ENCODE data around the gene PPARD. TPM values are rescaled to one million over a fixed set of nuclear protein-coding genes. Genes with fewer than 3 reads are reported as not detected.
A peak's percentile ranks its signal among the peaks of the same experiment; 100 is the strongest.

The PPARD gene
- total and polyA plus RNA-seq, 12 donors: 6.0 to 39.8 (median 21.6) TPM

DNA sequence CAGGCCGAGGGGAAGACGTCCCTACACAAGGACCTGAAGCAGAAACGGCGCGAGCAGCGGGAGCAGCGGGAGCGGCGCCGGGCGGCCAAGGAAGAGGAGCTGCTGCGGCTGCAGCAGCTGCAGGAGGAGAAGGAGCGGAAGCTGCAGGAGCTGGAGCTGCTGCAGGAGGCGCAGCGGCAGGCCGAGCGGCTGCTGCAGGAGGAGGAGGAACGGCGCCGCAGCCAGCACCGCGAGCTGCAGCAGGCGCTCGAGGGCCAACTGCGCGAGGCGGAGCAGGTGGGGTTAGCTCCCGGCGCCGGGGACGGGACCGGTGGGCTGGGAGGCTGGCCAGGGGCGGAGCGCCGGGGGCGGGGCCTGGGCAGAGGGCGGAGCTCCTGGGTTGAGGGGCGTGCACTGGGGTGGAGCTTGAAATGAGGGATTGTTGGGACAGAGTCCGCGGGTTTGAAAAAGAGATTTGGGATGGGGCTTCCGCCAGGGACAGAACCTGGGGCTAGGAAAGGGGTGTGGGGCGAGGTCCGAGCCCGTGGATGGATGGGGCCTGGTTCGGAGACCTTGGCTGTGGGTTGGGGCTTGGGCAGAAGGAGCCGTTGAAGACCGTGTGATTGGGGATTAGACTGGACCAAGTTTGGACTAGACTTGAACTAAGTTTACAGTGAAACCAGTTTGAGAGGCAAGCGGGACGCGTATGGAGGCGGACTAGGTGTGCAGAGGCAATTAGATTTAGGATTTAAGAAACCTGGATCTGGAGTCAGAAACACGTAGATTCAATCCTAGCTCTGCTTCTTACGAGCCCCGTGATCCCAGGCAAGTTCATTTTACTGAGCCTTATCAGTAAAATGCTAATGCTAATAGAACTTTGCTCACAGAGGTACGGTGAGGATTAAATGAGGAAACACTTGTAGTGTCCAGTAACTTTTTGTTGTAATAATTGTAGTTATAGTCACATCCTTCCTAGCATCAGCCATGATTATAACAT, 23.9 kb upstream of the PPARD start:
- TF ChIP-seq POLR2A (IDR thresholded peaks at IDR 0.05): no peak
- TF ChIP-seq, protein P1, sequence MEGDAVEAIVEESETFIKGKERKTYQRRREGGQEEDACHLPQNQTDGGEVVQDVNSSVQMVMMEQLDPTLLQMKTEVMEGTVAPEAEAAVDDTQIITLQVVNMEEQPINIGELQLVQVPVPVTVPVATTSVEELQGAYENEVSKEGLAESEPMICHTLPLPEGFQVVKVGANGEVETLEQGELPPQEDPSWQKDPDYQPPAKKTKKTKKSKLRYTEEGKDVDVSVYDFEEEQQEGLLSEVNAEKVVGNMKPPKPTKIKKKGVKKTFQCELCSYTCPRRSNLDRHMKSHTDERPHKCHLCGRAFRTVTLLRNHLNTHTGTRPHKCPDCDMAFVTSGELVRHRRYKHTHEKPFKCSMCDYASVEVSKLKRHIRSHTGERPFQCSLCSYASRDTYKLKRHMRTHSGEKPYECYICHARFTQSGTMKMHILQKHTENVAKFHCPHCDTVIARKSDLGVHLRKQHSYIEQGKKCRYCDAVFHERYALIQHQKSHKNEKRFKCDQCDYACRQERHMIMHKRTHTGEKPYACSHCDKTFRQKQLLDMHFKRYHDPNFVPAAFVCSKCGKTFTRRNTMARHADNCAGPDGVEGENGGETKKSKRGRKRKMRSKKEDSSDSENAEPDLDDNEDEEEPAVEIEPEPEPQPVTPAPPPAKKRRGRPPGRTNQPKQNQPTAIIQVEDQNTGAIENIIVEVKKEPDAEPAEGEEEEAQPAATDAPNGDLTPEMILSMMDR (IDR thresholded peaks at IDR 0.05): peak in 1 of 6 experiments; percentile 3
- Histone ChIP-seq H3K4me3 (peak overlapping the region in 2 of 4 donors; percentile 35 to 56), H3K27ac (peak overlapping the region in 2 of 5 donors; percentile 10 to 15), H3K9me3 (replicated peaks in 1 of 3) (no peaks in the 10 kb centered on the region), H3K27me3 (no peaks in the 10 kb centered on the region), H3K4me1 (replicated peaks in 1 of 2) (peaks cover 5 to 10% of the 10 kb centered on the region in 2 donors), H3K36me3 (replicated peaks in 1 of 2) (no peaks in the 10 kb centered on the region)
- intact Hi-C loops (cut with DNase I): no loop called here
- 20 to 43% (median 32%) methylated on average over 38 to 55 of the region's 55 CpGs for WGBS, 4 donors
- DNase-seq: peak; percentile 79 to 89 (median 82)

DNA sequence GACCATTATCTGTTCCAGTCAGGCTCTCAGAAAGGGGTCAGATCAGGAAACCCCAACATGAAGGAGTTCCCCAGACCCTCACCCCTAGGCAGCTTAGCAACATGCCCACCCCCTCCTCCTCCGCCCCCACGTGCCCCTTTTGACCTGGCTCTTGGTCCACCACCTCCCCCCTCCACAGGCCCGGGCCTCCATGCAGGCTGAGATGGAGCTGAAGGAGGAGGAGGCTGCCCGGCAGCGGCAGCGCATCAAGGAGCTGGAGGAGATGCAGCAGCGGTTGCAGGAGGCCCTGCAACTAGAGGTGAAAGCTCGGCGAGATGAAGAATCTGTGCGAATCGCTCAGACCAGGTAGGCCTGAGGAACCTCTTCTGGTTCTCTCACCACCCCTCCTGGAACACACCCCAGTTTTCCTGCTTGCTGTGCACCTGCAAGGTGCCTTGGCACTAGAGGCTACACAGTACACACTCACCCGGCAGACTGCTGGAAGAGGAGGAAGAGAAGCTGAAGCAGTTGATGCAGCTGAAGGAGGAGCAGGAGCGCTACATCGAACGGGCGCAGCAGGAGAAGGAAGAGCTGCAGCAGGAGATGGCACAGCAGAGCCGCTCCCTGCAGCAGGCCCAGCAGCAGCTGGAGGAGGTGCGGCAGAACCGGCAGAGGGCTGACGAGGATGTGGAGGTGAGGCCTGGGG, 22.9 kb upstream of the PPARD start:
- intact Hi-C loops (cut with DNase I): no loop called here
- peaks cover 5 to 10% of the 10 kb centered on the region in 2 donors for H3K4me1 ChIP-seq (replicated peaks in 1 of 2)
- no peaks in the 10 kb centered on the region for H3K36me3 ChIP-seq (replicated peaks in 1 of 2)
- WGBS, 4 donors: 93 to 97% (median 94%) methylated on average over 9 to 20 of the region's 20 CpGs
- no peak for TF ChIP-seq POLR2A (IDR thresholded peaks at IDR 0.05)
- TF ChIP-seq, protein P1 (IDR thresholded peaks at IDR 0.05): no peak
- H3K27ac ChIP-seq: no peak overlapping the region
- DNase-seq: no peak
- no peak overlapping the region for H3K4me3 ChIP-seq
- H3K9me3 ChIP-seq (replicated peaks in 1 of 3): no peaks in the 10 kb centered on the region
- H3K27me3 ChIP-seq: no peaks in the 10 kb centered on the region

DNA sequence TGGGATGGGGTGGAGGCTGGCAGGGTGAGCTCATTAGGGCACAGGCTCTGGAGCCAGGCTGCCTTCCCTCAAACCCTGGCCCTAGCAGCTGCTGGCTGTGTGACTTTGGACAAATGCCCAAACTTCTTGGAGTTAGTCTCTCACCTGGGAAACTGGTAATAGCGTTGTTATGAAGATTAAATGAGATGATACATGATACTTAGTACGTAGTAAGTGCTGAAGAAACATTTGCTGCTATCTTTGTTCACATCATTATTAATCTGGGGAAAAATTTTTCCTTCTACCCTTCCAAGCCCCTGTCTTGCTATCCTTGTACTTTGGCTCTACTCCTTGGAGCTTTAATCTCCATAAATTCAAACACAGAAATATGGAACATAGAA, 22.3 kb upstream of the PPARD start:
- H3K4me3 ChIP-seq: no peak overlapping the region
- H3K36me3 ChIP-seq (replicated peaks in 1 of 2): no peaks in the 10 kb centered on the region
- intact Hi-C loops (cut with DNase I): no loop called here
- no peak for DNase-seq
- 92 to 98% (median 94%) methylated on average over 2 of the region's 2 CpGs for WGBS, 4 donors
- H3K27ac ChIP-seq: no peak overlapping the region
- no peak for TF ChIP-seq POLR2A (IDR thresholded peaks at IDR 0.05)
- TF ChIP-seq, protein P1 (IDR thresholded peaks at IDR 0.05): no peak
- peaks cover 5 to 10% of the 10 kb centered on the region in 2 donors for H3K4me1 ChIP-seq (replicated peaks in 1 of 2)
- H3K9me3 ChIP-seq (replicated peaks in 1 of 3): no peaks in the 10 kb centered on the region
- H3K27me3 ChIP-seq: no peaks in the 10 kb centered on the region

DNA sequence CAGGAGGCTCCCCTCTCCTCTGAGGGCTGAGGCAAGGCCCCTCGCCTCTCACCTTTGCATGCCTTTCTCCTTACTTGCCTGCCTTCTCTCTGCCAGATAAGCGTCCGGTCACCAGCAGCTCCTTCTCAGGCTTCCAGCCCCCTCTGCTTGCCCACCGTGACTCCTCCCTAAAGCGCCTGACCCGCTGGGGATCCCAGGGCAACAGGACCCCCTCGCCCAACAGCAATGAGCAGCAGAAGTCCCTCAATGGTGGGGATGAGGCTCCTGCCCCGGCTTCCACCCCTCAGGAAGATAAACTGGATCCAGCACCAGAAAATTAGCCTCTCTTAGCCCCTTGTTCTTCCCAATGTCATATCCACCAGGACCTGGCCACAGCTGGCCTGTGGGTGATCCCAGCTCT, 21.3 kb upstream of the PPARD start:
- Histone ChIP-seq H3K9me3 (replicated peaks in 1 of 3) (no peaks in the 10 kb centered on the region), H3K36me3 (replicated peaks in 1 of 2) (no peaks in the 10 kb centered on the region), H3K4me1 (replicated peaks in 1 of 2) (peaks cover 5 to 10% of the 10 kb centered on the region in 2 donors), H3K4me3 (no peak overlapping the region), H3K27me3 (no peaks in the 10 kb centered on the region), H3K27ac (no peak overlapping the region)
- TF ChIP-seq POLR2A (IDR thresholded peaks at IDR 0.05): no peak
- TF ChIP-seq, protein P1 (IDR thresholded peaks at IDR 0.05): no peak
- intact Hi-C loops (cut with DNase I): no loop called here
- no peak for DNase-seq
- 82 to 95% (median 91%) methylated on average over 8 of the region's 8 CpGs for whole genome bisulfite sequencing, 4 donors

Measured in adrenal gland (tissue), 12 donors.